ENCODE measurements around the gene MEGF11. TPM values are rescaled to one million over a fixed set of nuclear protein-coding genes. Genes with fewer than 3 reads are reported as not detected.

Gene MEGF11
- total RNA-seq, 1 donor from 2014 or later, result 0.35 TPM

DNA sequence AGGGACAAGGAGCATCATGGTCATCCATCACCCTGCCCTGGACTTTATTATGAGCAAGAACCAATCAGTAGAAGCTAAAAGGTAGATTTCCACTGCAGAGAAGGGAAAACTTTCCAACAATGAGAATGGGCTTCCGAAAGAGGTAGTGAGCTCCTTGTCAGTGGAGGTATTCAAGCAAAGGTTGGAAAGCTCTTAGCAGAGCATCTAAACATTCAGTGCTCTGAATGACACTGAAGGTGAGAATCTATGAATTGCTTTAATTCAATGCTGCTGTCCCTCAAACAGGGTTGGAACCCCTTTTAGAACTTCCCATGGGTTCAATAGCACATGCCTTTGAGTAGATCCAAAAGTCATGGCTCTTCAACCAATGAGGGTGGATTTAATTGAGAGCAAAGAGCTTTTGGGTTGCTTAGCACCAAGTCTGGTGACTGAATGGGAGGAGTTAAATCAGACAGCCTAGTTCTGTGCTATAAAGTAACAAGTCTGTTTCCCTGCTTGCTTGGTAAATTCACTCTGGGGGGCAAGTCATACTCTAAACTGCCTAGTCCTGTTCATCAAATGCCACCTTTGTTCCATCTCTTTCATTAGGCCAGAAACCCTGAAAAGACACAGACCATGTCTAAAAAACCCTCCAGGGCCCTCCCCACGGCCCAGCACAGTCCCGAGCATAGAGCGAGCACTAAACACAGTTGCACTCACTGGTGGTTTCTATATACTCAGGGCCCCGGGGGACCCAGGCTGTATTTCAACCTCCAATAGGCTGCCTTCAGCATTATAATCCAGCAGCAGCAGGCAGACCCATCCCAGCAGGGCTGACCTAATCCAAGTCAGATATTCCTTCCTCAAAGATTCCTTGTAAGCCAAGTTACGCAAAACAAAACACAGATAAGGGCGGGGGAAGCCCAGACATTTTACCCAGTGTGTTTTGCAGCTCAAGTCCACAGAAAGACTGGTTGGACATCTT lies 161.2 kb downstream of the MEGF11 start:
- no peak for DNase-seq (ENCODE audit: low spot score)

DNA sequence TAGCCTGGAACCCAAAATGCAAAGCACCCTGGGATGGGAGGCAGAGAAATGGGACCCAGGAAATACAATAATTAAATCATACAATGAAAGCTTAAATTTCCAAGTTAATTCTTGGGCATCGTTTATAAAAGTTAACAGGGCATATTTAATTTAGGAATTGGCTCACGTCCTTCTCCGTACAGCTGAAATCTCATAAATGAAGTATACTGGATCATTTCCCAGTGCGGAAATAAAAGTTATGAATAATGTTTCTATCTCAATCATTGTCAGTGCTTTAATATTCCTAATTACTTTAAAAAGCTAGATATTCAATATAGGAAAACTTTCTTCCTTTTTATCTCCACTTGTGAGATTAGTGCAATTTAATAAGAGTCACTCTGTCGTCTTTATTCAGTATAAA lies 164.0 kb downstream of the MEGF11 start:
- DNase-seq (ENCODE audit: low spot score), result no peak

DNA sequence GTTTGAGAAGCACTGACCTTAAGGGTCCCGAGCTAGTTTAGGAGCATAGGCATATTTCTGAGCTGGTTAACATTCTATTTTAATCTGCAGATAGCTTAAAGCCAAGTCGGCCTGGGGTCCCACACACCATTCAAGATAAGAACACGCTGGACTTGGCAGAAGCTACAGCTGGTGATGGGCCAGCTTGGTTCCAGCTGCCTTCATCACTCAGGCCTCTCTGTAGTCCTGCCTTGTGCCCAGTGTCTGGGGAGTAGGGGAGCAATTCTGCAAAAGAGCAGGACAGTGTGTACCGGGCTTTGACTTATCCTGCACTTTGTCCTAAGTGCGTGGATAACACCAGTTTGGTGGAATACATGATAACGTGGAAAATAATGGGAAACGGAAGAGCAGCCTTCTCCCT lies 164.5 kb downstream of the MEGF11 start:
- no peak for DNase-seq (ENCODE audit: low spot score)

DNA sequence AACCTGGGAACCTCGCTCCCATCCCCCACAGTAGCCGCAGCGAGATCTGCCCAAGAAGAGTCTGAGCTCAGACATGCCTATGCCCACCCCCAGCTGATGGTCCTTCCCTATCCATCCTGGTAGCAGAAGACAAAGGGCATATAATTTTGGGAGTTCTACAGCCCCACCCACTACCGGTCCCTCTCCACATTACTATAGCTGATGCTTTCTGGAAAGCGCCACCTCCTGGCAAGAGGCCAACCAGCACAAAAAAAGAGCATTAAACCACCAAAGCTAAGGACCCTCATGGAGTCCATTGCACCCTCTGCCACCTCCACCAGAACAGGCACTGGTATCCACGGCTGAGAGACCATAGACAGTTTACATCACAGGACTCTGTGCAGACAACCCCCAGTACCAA lies 168.4 kb downstream of the MEGF11 start:
- DNase-seq (ENCODE audit: low spot score), result no peak

DNA sequence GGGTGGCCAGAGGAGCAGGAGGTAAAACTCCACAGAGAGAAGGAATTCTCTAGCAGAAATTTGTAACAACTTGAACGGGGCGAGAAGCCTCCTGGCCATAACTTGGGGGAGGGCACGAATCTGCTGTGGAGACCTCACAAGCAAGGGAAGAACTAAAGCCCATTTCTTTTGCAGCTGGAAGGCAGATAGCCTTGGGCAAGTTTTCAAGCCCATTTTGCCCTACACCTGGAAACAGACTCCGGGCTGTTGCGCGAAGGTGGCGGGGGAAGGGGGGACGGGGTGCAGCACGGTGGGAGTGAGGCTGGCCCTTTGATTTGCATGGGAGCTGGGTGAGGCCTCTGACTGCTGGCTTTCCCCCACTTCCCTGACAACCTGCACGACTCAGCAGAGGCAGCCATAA lies 168.8 kb downstream of the MEGF11 start:
- no peak for DNase-seq (ENCODE audit: low spot score)

DNA sequence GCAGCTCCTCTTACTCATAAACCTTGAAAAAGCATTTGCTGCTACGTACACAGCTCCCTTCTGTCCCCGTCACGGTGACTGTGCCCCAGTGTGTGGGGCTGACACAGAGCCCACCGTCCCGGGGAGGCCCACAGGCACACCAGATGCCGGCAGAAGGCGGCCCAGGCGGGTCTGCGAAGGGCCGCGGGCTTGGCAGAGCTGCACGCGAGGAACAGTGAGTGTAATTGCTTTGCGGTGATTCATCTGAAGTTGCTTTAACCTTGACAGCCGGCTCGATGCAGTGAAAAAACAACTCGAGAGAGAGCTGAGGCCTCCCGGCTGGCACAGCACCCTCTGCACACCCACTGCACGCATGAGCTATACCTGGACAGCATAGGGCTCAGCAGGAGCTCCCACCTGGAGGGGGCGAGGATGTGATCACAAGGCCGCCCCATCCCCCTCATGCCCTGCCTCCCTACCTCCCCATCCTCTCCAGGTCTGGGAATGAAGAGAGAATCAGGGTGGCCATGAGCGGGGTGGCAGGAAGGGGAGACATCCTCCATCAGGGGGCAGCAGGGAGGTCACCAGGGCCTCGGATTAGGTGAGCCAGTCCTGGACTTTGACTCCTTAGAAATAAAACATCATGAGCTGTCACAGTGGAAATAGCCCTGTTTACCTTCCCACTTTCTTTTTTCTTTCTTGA lies 172.7 kb downstream of the MEGF11 start:
- peak; percentile 78 for DNase-seq (ENCODE audit: low spot score)

DNA sequence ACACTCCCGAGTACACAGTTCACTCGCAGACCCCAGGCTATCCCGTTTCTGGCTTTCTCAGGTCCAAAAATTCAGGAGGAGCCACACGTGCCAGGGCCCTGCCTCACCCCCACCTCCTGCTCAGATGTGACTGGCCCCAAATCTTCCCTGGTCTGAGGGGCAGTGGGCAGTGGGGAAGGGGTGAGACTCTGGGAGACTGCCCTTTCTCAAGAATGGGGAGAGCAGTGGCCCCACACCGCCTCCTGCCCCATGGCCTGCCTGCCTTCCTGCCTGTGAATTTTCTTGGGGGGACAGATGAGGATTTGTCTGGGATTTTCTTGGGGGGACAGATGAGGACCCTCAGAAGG lies 174.6 kb downstream of the MEGF11 start:
- no peak for DNase-seq (ENCODE audit: low spot score)

DNA sequence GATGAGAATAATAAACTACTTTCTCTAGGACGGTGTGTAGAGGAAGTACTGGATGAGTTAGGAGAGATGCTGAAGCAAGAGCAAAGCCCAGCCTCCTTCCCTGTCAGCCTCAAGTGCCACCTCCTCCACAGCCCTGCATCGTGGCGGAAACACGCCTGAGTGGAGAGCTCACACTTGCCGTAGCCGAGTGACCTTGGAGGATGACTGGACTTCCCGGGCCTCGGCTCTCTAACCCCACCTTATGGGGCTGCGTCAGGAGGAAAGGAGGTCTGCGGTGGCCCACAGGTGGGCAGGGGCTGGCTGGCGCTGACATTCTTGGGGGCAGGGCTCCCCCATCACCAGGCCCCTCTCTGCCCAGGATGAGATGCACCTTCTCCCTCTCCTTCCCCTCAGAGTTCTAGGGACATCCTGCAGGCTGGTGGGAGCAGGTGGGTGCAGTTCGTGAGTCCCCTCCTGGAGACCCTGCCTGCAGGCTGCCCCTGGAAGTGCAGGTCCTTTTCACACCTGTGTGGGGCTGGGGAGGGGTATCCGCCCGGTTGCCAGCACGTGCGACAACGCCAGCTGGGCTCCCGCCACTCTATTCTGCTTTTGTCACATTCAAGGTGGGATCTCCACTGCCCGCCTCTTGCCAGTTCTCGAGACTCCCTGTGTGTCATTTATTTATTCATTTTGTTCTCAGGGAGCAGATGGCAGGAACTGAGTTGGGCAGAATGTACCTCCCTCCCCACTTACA lies 175.2 kb downstream of the MEGF11 start:
- DNase-seq (ENCODE audit: low spot score), result no peak

DNA sequence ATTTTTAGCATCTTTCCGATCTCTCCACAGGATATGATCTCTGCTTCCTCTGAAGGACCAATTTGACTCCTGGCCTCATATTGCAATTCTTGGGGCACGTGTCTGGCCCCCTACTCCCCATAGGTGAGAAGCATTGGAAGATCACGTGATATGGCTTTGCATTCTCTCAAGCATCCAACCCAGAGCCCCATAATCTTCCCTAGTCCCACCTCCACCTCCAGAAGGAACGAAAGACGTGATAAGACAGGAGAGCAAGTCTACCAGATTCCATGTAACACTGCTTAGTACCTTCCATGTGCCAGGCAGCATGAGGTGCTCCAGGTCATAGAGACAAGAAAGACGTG lies 176.3 kb downstream of the MEGF11 start:
- DNase-seq (ENCODE audit: low spot score), result no peak

DNA sequence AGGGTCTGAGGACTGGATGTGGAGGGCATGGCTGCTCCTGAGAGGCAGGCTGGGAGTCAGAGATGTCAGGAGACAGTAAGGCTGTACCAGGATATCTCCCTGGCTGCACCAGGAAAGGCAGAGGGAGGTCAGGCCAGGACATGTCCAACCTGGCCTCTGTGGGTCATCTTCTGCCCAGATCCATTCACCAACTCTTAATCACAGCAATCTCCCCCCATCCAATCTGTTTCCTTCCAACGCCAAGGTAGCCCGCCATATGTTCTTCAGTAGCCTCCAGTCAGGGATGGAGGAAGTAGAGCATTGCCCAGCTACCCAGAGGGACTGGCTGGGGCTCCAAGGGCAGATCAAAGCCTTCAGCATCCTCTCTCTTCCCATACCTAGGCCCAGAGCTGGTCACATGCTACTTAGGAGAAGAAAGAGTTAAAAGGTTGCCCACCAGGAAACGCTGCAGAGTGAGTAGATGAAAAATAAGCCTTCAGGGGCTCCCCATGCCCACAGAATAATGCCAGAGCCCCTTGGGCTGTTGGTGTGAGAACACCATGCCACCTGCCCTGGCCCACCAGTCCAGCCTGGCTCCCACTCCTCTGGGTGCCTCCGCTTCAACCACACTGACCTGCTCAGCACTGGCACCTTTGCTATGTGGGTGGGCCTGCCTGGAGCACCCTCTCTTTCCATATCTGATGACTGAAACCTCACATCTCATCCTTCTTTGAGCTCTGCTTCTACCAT lies 176.8 kb downstream of the MEGF11 start:
- no peak for DNase-seq (ENCODE audit: low spot score)

DNA sequence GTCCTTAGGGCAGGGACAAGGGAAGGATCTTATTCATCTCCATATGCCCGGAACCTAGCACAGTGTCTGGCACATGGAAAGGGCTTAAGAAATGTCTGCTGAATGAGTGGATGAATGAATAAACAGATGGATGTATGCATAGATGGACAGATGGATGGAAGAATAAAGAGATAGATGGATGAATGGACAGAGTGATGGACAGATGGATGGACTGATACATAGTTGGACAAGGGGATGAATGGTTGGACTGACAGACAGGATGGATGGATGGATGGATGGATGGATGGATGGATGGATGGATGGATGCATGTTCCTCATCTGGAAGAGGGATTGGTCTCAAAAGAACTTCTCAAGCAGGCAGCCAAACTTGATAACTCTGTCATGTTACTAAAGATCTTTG lies 177.6 kb downstream of the MEGF11 start:
- DNase-seq (ENCODE audit: low spot score), result no peak

DNA sequence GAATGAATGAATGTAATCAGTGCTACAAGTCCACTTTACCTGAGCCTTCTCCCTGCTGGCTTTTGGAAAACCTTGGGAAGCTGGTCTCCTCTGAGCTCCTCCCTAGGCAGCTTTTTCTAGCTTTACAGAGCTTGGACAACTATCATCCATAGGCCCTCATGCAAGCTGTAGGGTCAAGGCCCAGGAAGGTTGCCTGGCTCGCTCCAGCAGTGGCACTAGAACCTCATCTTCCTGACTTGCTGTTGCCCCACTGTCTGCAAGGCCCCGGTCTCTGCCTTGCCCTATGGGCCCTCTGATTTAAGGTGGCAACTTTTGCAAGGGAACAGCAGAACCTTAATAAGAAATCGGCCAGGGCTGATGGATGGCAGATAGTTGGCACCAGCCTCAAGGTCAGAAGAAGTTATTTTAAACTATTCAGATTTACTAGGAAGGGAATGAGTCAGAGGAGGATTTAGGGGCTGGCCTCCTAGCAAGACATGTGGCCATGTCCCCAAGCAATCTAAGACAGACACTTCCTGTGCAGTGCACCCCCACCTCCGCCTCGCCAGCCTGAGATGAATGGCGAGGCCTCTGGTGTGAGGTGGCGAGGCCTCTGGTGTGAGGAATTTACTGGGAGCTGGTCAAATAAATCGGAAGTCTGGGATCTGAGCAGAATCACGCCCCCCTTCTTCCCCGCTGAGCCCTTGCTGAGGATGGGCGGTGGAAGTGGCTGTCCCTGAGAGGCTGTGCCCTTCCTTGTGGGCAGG lies 180.8 kb downstream of the MEGF11 start:
- no peak for DNase-seq (ENCODE audit: low spot score)

DNA sequence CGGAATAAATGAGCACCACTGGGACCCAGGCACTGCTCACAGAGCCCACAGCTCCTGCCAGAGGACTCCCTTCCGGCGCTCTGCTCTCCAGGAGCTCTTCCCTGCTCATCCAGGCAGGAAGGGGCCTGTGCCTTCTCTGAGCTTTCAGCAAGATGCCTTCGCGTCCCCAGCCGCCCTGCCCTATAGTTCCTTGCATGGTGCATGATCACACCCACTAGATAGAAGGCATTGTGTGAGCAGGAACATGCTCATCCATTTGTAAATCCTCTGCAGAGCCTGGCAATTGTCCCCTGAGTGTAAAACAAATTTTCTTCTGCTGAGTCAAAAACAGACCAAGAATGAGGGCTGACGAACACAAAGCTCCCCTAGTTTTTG lies 181.6 kb downstream of the MEGF11 start:
- DNase-seq (ENCODE audit: low spot score), result no peak

DNA sequence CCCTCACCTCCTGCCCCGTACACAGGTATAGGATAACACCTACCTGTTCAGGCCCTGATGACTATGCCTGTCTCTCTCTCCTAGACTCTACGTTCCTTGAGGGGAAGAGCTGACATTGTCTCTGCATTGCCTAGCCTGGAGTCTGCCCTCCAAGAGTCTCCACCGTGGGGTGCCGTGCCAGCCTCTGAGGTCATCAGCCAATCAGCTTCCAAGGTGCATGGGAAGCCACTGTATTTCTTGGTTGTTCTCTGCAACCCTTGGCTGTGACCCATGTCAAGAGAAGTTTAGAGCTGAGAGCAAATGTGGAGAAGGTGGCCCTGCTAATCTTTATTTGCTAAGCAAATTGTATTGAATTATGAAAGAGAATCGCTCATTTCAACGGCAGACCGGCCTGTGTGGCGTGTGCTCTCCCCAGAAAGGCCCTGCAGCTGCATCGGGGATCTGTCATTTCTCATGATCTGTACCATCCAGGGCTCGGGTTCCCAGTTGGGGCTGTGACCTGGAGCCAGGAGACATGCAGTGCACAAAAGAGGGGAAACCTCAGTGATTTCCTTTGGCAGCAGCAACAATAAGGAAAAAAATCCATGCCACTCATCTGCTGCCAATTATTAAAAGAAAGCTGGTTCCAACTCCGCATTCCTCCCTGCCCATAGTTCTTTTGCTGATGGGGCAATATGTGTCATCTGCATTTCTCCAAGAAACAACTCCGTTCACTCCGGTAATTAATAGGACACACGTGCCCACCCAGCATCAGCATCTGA lies 182.2 kb downstream of the MEGF11 start:
- DNase-seq (ENCODE audit: low spot score), result no peak

DNA sequence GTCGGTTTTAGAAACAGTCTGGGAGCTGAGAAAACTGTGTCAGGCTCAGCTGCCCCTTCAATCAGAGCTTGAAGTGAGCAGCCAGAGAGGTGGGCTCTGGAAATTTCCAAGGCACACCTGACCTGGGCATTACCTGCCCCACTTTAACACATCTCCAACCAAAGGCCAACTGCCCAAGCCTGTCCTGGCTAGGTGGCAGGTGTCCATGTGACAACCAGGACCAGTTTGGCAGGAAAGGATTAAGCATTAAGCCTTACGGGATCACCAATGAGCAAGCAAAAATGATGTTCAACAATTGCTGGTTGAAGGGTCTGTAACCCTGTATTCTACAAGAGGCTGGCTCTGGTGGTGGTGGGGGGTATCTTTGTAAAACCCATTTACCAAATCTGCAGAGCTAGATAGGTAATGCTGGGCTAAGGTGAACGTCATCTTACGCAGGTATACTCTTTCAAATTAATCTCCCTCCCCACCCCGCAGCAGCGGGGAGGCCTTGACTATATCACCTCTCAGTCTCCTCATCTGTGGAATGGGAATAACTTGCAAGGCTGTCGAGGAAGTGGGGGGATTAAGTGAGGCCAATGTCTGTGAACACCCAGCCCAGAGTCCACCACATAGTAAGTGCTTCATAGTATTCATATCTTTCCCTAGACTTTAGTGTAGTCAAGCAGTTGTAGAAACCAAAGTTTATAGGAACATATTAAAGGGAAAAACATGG lies 183.2 kb downstream of the MEGF11 start:
- DNase-seq (ENCODE audit: low spot score), result peak; percentile 32

DNA sequence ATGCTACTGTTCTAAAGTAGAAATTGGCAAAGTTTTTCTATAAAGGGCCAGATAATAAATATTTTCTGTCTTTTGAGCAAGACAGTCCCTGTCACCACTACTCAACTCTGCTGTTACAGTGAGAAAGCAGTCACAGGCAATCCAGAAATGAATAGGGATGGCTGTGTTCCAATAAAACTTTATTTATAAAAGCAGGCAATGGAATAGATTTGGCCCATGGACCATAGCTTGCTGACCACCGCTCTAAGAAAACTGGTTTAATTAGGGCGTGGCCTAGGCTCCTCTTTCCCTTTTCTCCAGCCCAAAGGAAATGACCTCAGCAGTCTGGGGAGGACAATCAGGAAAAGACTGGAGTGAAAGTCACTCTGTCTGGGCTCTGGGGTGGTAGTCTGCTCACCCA lies 183.8 kb downstream of the MEGF11 start:
- DNase-seq (ENCODE audit: low spot score), result no peak

DNA sequence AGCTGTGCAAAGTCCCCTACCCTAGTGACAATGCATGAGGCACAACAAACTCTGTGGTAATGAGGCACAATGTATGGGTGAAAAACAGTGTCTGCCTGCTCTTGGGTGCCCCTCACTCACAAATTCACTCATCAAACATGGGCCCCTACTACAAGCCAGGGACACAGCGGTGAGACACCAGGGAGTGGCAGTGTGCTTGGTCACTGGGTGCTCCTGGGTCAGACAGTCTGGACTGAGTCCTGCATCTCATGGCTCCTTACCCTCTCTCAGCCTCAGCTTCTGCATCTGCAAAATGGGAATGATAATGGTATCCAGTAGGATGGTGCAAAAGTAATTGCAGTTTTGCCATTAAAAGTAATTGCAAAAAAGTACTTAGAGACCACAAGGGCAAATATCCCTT lies 184.7 kb downstream of the MEGF11 start:
- no peak for DNase-seq (ENCODE audit: low spot score)

DNA sequence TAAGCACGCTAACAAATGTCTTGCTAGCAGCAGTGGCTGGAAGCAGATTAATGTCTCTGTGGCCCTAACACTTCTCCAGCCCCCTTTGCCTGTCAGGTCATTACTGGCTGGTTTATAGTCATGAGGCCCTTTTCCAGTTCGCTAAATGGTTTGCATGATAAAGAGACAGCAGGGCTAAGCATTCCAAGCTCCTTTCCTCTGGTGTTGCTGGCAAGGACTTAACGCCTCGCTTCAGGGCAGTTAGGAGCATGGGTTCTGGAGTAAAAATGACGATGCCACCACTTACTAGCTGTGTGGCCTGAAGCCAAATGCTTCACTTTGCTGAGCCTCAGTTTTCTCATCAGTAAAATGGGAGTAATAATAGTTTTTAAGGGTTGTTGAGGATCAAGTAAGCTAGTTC lies 185.9 kb downstream of the MEGF11 start:
- no peak for DNase-seq (ENCODE audit: low spot score)

DNA sequence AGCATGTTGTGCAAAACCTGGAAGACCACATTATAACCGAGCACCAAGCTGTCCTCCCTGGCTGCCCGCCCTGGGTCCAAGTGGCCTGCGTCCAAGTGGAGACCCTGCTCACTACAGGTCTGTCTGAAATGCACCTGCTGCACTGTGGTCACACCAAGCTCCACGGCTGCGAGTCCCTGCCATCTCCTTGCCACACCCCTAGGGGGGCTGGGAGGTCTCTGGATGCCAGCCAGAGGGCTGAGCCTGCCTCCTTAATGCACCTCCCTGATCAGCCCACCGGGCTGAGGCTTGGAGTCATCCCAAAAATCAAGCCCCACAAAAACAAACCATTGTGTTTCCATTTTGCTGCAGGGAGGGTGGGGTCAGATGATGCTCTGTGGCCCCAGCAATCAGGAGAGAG lies 187.1 kb downstream of the MEGF11 start:
- DNase-seq (ENCODE audit: low spot score), result no peak

DNA sequence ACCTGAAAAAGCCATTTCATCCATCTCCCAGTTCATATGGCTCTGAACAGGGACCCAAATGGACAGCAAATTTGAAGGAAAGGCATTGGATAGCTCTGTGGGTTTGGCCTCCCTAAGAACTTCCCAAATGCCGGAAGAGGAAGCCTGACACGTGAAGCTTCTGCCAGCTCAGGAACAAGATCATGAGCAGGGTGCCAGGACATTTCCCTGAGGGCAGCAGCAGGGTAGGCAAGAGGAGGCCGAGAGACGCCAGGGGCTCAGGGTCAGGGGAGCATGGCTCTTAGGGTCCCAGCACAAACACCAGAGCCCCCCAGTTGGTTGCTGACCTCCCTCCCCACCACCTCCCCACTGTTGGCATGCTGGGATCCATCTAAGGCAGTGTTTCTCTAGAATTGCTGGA lies 187.5 kb downstream of the MEGF11 start:
- DNase-seq (ENCODE audit: low spot score), result peak; percentile 25

Data from mucosa of gallbladder (tissue), 1 donor.